Measurements from ENCODE around the gene HHLA2.

The HHLA2 gene

DNA sequence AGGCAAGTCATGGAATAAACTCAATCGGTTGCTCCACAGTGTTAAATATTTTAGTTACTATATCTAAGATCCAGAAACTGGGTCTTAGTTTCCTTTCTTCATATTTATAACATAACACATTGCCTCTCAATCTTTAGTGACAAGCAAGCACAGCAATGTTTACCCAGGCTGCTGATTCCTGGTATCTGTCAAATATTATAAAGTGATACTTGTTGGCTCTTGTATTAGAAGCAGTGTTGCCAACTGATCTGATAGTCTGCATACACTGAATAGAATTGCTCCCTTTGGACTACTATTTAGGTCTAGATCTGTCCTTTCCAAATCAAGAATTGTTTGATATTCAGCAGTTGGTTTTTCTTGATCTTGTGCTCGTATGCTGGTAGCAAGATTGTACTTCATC lies 7.2 kb upstream of the HHLA2 start:
- no peaks in the 10 kb centered on the region for H3K27me3 ChIP-seq (replicated peaks; ENCODE audit: insufficient read depth, low read length)
- TF ChIP-seq EZH2phosphoT487 (IDR thresholded peaks at IDR 0.05; ENCODE audit: low read length) (no peak), EZH2 (optimal IDR thresholded peaks at IDR 0.05; ENCODE audit: low read depth, low read length) (no peak)
- TF ChIP-seq, protein P1, sequence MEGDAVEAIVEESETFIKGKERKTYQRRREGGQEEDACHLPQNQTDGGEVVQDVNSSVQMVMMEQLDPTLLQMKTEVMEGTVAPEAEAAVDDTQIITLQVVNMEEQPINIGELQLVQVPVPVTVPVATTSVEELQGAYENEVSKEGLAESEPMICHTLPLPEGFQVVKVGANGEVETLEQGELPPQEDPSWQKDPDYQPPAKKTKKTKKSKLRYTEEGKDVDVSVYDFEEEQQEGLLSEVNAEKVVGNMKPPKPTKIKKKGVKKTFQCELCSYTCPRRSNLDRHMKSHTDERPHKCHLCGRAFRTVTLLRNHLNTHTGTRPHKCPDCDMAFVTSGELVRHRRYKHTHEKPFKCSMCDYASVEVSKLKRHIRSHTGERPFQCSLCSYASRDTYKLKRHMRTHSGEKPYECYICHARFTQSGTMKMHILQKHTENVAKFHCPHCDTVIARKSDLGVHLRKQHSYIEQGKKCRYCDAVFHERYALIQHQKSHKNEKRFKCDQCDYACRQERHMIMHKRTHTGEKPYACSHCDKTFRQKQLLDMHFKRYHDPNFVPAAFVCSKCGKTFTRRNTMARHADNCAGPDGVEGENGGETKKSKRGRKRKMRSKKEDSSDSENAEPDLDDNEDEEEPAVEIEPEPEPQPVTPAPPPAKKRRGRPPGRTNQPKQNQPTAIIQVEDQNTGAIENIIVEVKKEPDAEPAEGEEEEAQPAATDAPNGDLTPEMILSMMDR (IDR thresholded peaks at IDR 0.05; ENCODE audit: low read length), result no peak
- H3K9me2 ChIP-seq (replicated peaks; ENCODE audit: insufficient read depth, low read length), result no peaks in the 10 kb centered on the region
- no peak overlapping the region for H2AFZ ChIP-seq (ENCODE audit: low read length)
- H3K27ac ChIP-seq (ENCODE audit: low read length), result no peak overlapping the region
- no peak overlapping the region for H3K4me2 ChIP-seq (ENCODE audit: low read depth, low read length)
- H3K9me3 ChIP-seq (replicated peaks; ENCODE audit: insufficient read depth, low read length), result no peaks in the 10 kb centered on the region
- no peaks in the 10 kb centered on the region for H3K79me2 ChIP-seq (ENCODE audit: low read length)
- no peak for DNase-seq
- H3K4me1 ChIP-seq (ENCODE audit: low read length), result peaks cover 27% of the 10 kb centered on the region
- no peak overlapping the region for H3K4me3 ChIP-seq (ENCODE audit: low read length)
- no peaks in the 10 kb centered on the region for H4K20me1 ChIP-seq (ENCODE audit: insufficient read depth, low read length)
- no peak overlapping the region for H3K9ac ChIP-seq (ENCODE audit: low read length)
- H3F3A ChIP-seq (ENCODE audit: insufficient read depth, low read length), result peaks cover 20% of the 10 kb centered on the region
- H3K36me3 ChIP-seq (replicated peaks; ENCODE audit: insufficient read depth, low read length), result no peaks in the 10 kb centered on the region

DNA sequence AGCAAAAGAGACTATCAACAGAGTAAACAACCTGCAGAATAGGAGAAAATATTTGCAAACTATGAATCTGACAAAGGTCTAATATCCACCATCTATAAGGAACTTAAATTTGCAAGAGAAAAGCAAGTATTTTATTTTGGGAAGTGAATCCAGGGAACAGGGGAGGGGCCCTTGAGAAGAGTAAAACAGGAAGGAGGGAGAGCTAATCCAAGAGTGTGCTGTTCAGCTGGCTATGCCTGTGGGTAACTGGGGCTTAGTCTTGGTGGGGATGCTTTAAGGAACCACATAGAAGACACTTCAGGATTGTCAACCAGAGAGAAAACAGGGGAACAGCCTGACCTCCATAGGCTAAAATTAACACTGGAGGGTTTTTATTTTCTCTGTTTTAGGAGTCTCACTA lies 3.9 kb upstream of the HHLA2 start:
- TF ChIP-seq, protein P1 (IDR thresholded peaks at IDR 0.05; ENCODE audit: low read length), result no peak
- TF ChIP-seq EZH2phosphoT487 (IDR thresholded peaks at IDR 0.05; ENCODE audit: low read length) (no peak), EZH2 (optimal IDR thresholded peaks at IDR 0.05; ENCODE audit: low read depth, low read length) (no peak)
- H3K9ac ChIP-seq (ENCODE audit: low read length), result peak overlapping the region; percentile 42; the same call in 1 of the 2 replicates

DNA sequence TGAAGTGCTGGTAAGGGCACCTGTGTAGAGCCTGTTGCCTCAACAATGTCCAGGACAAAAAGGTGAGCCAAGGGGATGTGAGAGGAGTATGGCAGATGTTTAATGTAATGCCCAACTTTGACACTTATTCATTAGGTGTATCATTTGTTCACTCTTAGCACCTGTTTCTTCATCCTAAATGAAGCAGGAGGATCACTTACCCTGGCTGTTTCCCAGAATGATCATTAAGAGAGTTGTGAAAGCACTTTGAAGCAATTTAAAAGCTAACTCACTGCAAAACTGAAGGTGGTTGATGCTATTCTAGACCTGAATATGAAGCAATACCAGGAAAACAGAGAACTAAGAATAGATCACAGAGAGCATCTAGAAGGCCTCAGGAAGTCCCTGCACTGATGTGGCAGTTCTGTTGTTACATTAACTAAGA lies 3.4 kb upstream of the HHLA2 start:
- H3K27ac ChIP-seq (ENCODE audit: low read length), result peak overlapping the region; percentile 92
- TF ChIP-seq EZH2 (optimal IDR thresholded peaks at IDR 0.05; ENCODE audit: low read depth, low read length), result no peak
- no peak for TF ChIP-seq EZH2phosphoT487 (IDR thresholded peaks at IDR 0.05; ENCODE audit: low read length)
- TF ChIP-seq, protein P1 (IDR thresholded peaks at IDR 0.05; ENCODE audit: low read length), result no peak
- DNase-seq, result peak; percentile 76

More for the DNA sequence above, 3.9 kb upstream of the HHLA2 start:
- Histone ChIP-seq H3K4me1 (ENCODE audit: low read length) (peaks cover 37% of the 10 kb centered on the region), H3K79me2 (ENCODE audit: low read length) (no peaks in the 10 kb centered on the region), H2AFZ (ENCODE audit: low read length) (peak overlapping the region; percentile 47), H3K4me3 (ENCODE audit: low read length) (peak overlapping the region; percentile 16; the same call in 1 of the 2 replicates), H3K4me2 (ENCODE audit: low read depth, low read length) (peak overlapping the region; percentile 81), H3K9me2 (replicated peaks; ENCODE audit: insufficient read depth, low read length) (no peaks in the 10 kb centered on the region), H3K9me3 (replicated peaks; ENCODE audit: insufficient read depth, low read length) (no peaks in the 10 kb centered on the region), H3K36me3 (replicated peaks; ENCODE audit: insufficient read depth, low read length) (no peaks in the 10 kb centered on the region), H3K27me3 (replicated peaks; ENCODE audit: insufficient read depth, low read length) (no peaks in the 10 kb centered on the region), H4K20me1 (ENCODE audit: insufficient read depth, low read length) (no peaks in the 10 kb centered on the region), H3K27ac (ENCODE audit: low read length) (peak overlapping the region; percentile 92), H3F3A (ENCODE audit: insufficient read depth, low read length) (peaks cover 20% of the 10 kb centered on the region)
- no peak for DNase-seq

More for the DNA sequence above, 3.4 kb upstream of the HHLA2 start:
- Histone ChIP-seq H3K9ac (ENCODE audit: low read length) (peak overlapping the region; percentile 42; the same call in 1 of the 2 replicates), H3K4me3 (ENCODE audit: low read length) (peak overlapping the region; percentile 16; the same call in 1 of the 2 replicates), H3F3A (ENCODE audit: insufficient read depth, low read length) (peaks cover 20% of the 10 kb centered on the region), H3K4me1 (ENCODE audit: low read length) (peaks cover 37% of the 10 kb centered on the region), H3K36me3 (replicated peaks; ENCODE audit: insufficient read depth, low read length) (no peaks in the 10 kb centered on the region), H3K79me2 (ENCODE audit: low read length) (no peaks in the 10 kb centered on the region), H4K20me1 (ENCODE audit: insufficient read depth, low read length) (no peaks in the 10 kb centered on the region), H2AFZ (ENCODE audit: low read length) (peak overlapping the region; percentile 47), H3K27me3 (replicated peaks; ENCODE audit: insufficient read depth, low read length) (no peaks in the 10 kb centered on the region), H3K9me2 (replicated peaks; ENCODE audit: insufficient read depth, low read length) (no peaks in the 10 kb centered on the region), H3K4me2 (ENCODE audit: low read depth, low read length) (peak overlapping the region; percentile 81), H3K9me3 (replicated peaks; ENCODE audit: insufficient read depth, low read length) (no peaks in the 10 kb centered on the region)

All from MM.1S (cell line).